Prostate gland (tissue), 2 donors: ENCODE results near the gene HYAL4.

Source experiments
- POLR2AphosphoS5 ChIP-seq: sonication (generic); formaldehyde crosslinking; IDR thresholded peaks from one replicate; pipeline ENCODE4 v1.6.1; 2017; ENCODE audit warnings: antibody characterized with exemption
- TF ChIP-seq, protein P1 (sequence below), 4 experiments: fragments of 200-600 bp in 2 of 4; fragments of 450-650 bp in 2 of 4; sonication (generic) in 2 of 4; IDR thresholded peaks; 1 replicate in 3 of 4; 2 replicates in 1 of 4; pipeline ENCODE4 v1.5.1; 2016 to 2019; ENCODE audit warnings: antibody characterized with exemption in 4 of 4, mild to moderate bottlenecking in 2 of 4, moderate library complexity in 2 of 4

DNA sequence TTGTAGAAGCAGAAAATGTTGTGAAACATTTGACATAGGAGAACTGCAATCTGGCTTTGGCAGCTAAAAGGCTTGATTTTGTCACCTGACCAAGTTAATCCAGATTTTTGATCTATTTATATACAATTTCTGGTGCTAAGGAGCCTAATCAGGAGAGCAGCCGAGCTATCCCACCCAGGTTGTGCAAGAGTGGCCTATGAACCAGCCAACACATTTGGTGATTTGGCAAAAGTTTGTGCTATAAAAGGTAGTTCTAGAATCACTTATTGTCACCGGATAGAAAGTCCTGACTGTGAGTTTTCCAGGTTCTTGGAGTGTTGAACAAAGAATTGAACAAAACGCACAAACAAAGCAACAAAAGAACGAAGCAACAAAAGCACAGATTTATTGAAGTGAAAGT, 78.6 kb downstream of the HYAL4 start:
- TF ChIP-seq, protein P1, sequence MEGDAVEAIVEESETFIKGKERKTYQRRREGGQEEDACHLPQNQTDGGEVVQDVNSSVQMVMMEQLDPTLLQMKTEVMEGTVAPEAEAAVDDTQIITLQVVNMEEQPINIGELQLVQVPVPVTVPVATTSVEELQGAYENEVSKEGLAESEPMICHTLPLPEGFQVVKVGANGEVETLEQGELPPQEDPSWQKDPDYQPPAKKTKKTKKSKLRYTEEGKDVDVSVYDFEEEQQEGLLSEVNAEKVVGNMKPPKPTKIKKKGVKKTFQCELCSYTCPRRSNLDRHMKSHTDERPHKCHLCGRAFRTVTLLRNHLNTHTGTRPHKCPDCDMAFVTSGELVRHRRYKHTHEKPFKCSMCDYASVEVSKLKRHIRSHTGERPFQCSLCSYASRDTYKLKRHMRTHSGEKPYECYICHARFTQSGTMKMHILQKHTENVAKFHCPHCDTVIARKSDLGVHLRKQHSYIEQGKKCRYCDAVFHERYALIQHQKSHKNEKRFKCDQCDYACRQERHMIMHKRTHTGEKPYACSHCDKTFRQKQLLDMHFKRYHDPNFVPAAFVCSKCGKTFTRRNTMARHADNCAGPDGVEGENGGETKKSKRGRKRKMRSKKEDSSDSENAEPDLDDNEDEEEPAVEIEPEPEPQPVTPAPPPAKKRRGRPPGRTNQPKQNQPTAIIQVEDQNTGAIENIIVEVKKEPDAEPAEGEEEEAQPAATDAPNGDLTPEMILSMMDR (IDR thresholded peaks at IDR 0.05): no peak
- TF ChIP-seq POLR2AphosphoS5: no peak
